DOHH2 (cell line): ENCODE data around the gene DLST.

ENCODE experiments used
- EZH2phosphoT487 ChIP-seq: fragments of 200-600 bp; sonication (generic); IDR thresholded peaks from 2 replicates; pipeline ENCODE4 v1.6.1; 2017; ENCODE audit warnings: borderline replicate concordance, mild to moderate bottlenecking, antibody characterized with exemption, low read length, moderate library complexity, mixed read lengths
- TF ChIP-seq, protein P1 (sequence below): fragments of 200-600 bp; sonication (generic); IDR thresholded peaks from one replicate; pipeline ENCODE4 v1.5.1; 2014; ENCODE audit warnings: antibody characterized with exemption, mild to moderate bottlenecking, low read depth, low read length; ENCODE audit not compliant: poor library complexity, severe bottlenecking

DNA sequence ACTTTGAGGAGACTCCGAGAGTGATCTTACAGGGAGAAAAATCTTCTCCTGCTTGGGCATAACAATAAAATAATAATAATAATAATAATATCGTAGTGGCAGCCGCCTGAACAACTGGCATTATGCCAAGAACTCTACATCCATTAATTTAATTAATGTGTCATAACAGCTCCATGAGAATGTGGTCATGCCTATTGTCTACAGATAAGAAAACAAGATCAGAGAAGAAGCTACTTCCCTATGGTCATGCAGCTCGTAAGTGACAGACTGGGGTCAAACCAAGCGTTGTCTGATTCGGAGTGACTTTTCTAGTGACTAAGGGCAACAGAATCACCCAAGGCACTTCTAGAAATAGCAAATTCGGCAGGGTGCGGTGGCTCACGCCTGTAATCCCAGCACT, 17.5 kb upstream of the DLST start:
- TF ChIP-seq, protein P1, sequence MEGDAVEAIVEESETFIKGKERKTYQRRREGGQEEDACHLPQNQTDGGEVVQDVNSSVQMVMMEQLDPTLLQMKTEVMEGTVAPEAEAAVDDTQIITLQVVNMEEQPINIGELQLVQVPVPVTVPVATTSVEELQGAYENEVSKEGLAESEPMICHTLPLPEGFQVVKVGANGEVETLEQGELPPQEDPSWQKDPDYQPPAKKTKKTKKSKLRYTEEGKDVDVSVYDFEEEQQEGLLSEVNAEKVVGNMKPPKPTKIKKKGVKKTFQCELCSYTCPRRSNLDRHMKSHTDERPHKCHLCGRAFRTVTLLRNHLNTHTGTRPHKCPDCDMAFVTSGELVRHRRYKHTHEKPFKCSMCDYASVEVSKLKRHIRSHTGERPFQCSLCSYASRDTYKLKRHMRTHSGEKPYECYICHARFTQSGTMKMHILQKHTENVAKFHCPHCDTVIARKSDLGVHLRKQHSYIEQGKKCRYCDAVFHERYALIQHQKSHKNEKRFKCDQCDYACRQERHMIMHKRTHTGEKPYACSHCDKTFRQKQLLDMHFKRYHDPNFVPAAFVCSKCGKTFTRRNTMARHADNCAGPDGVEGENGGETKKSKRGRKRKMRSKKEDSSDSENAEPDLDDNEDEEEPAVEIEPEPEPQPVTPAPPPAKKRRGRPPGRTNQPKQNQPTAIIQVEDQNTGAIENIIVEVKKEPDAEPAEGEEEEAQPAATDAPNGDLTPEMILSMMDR = no peak
- no peak for TF ChIP-seq EZH2phosphoT487
